SK-N-SH treated with all-trans-retinoic acid at 6 μM for 48 hours (cell line): ENCODE measurements around the gene KCNMB2.

ENCODE experiments used
- ARNTL ChIP-seq: fragments of 450-650 bp; formaldehyde crosslinking; IDR thresholded peaks from 2 replicates; pipeline ENCODE4 v1.5.0; 2020; ENCODE audit warnings: low read depth, mild to moderate bottlenecking, moderate library complexity, borderline replicate concordance
- BACH2 ChIP-seq: fragments of 250-450 bp; sonication (Bioruptor Pico); IDR thresholded peaks from 2 replicates; pipeline ENCODE4 v1.9.0; 2021; ENCODE audit warnings: mild to moderate bottlenecking, borderline replicate concordance
- GLIS3 ChIP-seq: fragments of 250-450 bp; sonication (Bioruptor Pico); IDR thresholded peaks from 2 replicates; pipeline ENCODE4 v1.5.0; 2020; ENCODE audit warnings: mild to moderate bottlenecking, moderate library complexity
- ISL1 ChIP-seq: fragments of 250-450 bp; sonication (Bioruptor Pico); IDR thresholded peaks from 2 replicates; pipeline ENCODE4 v2.1.2; 2022; ENCODE audit warnings: mild to moderate bottlenecking, moderate library complexity
- RARB ChIP-seq: fragments of 250-450 bp; sonication (Bioruptor Pico); IDR thresholded peaks from 2 replicates; pipeline ENCODE4 v1.8.0; 2021; ENCODE audit warnings: mild to moderate bottlenecking, moderate library complexity
- SNAI2 ChIP-seq: fragments of 250-450 bp; sonication (Bioruptor Pico); IDR thresholded peaks from 2 replicates; pipeline ENCODE4 v1.5.0; 2020; ENCODE audit warnings: mild to moderate bottlenecking, moderate library complexity
- TF ChIP-seq, protein P1 (sequence below): fragments of 250-450 bp; sonication (Bioruptor Pico); IDR thresholded peaks from 2 replicates; pipeline ENCODE4 v1.8.0; 2020; ENCODE audit warnings: mild to moderate bottlenecking, moderate library complexity, borderline replicate concordance
- TF ChIP-seq, protein P2 (sequence below): fragments of 250-450 bp; sonication (Bioruptor Pico); IDR thresholded peaks from 2 replicates; pipeline ENCODE4 v1.5.0; 2020; ENCODE audit warnings: mild to moderate bottlenecking, moderate library complexity

GRCh38 chr3:178761024-178761423 lies 224.8 kb downstream of the KCNMB2 start:
- TF ChIP-seq SNAI2 (CRISPR knock-in tag): no peak
- no peak for TF ChIP-seq ARNTL (CRISPR knock-in tag)
- TF ChIP-seq, protein P1, sequence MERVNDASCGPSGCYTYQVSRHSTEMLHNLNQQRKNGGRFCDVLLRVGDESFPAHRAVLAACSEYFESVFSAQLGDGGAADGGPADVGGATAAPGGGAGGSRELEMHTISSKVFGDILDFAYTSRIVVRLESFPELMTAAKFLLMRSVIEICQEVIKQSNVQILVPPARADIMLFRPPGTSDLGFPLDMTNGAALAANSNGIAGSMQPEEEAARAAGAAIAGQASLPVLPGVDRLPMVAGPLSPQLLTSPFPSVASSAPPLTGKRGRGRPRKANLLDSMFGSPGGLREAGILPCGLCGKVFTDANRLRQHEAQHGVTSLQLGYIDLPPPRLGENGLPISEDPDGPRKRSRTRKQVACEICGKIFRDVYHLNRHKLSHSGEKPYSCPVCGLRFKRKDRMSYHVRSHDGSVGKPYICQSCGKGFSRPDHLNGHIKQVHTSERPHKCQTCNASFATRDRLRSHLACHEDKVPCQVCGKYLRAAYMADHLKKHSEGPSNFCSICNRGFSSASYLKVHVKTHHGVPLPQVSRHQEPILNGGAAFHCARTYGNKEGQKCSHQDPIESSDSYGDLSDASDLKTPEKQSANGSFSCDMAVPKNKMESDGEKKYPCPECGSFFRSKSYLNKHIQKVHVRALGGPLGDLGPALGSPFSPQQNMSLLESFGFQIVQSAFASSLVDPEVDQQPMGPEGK (CRISPR knock-in tag): no peak
- no peak for TF ChIP-seq GLIS3 (CRISPR knock-in tag)
- TF ChIP-seq, protein P2, sequence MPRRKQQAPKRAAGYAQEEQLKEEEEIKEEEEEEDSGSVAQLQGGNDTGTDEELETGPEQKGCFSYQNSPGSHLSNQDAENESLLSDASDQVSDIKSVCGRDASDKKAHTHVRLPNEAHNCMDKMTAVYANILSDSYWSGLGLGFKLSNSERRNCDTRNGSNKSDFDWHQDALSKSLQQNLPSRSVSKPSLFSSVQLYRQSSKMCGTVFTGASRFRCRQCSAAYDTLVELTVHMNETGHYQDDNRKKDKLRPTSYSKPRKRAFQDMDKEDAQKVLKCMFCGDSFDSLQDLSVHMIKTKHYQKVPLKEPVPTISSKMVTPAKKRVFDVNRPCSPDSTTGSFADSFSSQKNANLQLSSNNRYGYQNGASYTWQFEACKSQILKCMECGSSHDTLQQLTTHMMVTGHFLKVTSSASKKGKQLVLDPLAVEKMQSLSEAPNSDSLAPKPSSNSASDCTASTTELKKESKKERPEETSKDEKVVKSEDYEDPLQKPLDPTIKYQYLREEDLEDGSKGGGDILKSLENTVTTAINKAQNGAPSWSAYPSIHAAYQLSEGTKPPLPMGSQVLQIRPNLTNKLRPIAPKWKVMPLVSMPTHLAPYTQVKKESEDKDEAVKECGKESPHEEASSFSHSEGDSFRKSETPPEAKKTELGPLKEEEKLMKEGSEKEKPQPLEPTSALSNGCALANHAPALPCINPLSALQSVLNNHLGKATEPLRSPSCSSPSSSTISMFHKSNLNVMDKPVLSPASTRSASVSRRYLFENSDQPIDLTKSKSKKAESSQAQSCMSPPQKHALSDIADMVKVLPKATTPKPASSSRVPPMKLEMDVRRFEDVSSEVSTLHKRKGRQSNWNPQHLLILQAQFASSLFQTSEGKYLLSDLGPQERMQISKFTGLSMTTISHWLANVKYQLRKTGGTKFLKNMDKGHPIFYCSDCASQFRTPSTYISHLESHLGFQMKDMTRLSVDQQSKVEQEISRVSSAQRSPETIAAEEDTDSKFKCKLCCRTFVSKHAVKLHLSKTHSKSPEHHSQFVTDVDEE (CRISPR knock-in tag): no peak
- TF ChIP-seq ISL1 (CRISPR knock-in tag): no peak
- TF ChIP-seq BACH2 (CRISPR knock-in tag): no peak
- no peak for TF ChIP-seq RARB (CRISPR knock-in tag)
